ENCODE measurements around the gene TSPAN4. TPM values are rescaled to one million over a fixed set of nuclear protein-coding genes. Genes with fewer than 3 reads are reported as not detected.

Gene TSPAN4
- total and polyA plus RNA-seq, 7 donors: 11.4 to 38.5 (median 17.7) TPM

GRCh38 chr11:890794-891540 lies 48.3 kb downstream of the TSPAN4 start:
- H3K4me1 ChIP-seq: peaks cover 7% of the 10 kb centered on the region
- intact Hi-C loops (cut with DNase I): no loop called here
- no peaks in the 10 kb centered on the region for H3K36me3 ChIP-seq (ENCODE audit: insufficient read depth in 1 of 2, low read depth in 1 of 2)
- WGBS, 3 donors: 67 to 70% (median 67%) methylated on average over 20 to 27 of the region's 27 CpGs
- DNase-seq (no peak), ATAC-seq (no peak)
- no peak overlapping the region for H3K4me3 ChIP-seq
- no peak for TF ChIP-seq CTCF (IDR thresholded peaks at IDR 0.05)
- H3K9me3 ChIP-seq: no peaks in the 10 kb centered on the region
- H3K27me3 ChIP-seq (ENCODE audit: insufficient read depth in 3 of 3, low read length in 2 of 3): no peaks in the 10 kb centered on the region
- H3K27ac ChIP-seq: no peak overlapping the region

- TF ChIP-seq CTCF (IDR thresholded peaks at IDR 0.05): no peak
- Histone ChIP-seq H3K27me3 (ENCODE audit: insufficient read depth in 3 of 3, low read length in 2 of 3) (no peaks in the 10 kb centered on the region), H3K36me3 (ENCODE audit: insufficient read depth in 1 of 2, low read depth in 1 of 2) (peaks cover 0 to 5% of the 10 kb centered on the region in 2 donors), H3K27ac (no peak overlapping the region), H3K4me1 (peaks cover 5% of the 10 kb centered on the region), H3K4me3 (no peak overlapping the region), H3K9me3 (no peaks in the 10 kb centered on the region)
- 90 to 92% (median 91%) methylated on average over 12 to 13 of the region's 13 CpGs for WGBS, 3 donors
- ATAC-seq: no peak
- intact Hi-C loops (cut with DNase I): no loop called here
- no peak for DNase-seq
Observed at GRCh38 chr11:893008-893654, 50.5 kb downstream of the TSPAN4 start.

- Histone ChIP-seq H3K36me3 (ENCODE audit: insufficient read depth in 1 of 2, low read depth in 1 of 2) (peaks cover 2 to 20% of the 10 kb centered on the region in 2 donors), H3K4me1 (no peaks in the 10 kb centered on the region), H3K27me3 (ENCODE audit: insufficient read depth in 3 of 3, low read length in 2 of 3) (no peaks in the 10 kb centered on the region), H3K27ac (no peak overlapping the region), H3K9me3 (no peaks in the 10 kb centered on the region), H3K4me3 (no peak overlapping the region)
- WGBS, 3 donors: 53 to 78% (median 65%) methylated on average over 12 of the region's 12 CpGs
- peak; percentile 52 to 72 (median 64) for ATAC-seq
- TF ChIP-seq CTCF (IDR thresholded peaks at IDR 0.05): peak; percentile 17
- DNase-seq: no peak
- intact Hi-C loops (cut with DNase I): no loop called here
Observed at GRCh38 chr11:894575-895201, 52.0 kb downstream of the TSPAN4 start.

GRCh38 chr11:895331-896110 lies 52.9 kb downstream of the TSPAN4 start:
- H3K27ac ChIP-seq: no peak overlapping the region
- no peaks in the 10 kb centered on the region for H3K27me3 ChIP-seq (ENCODE audit: insufficient read depth in 3 of 3, low read length in 2 of 3)
- TF ChIP-seq CTCF (IDR thresholded peaks at IDR 0.05): no peak
- intact Hi-C loops (cut with DNase I): no loop called here
- no peak overlapping the region for H3K4me3 ChIP-seq
- WGBS, 3 donors: 83 to 86% (median 85%) methylated on average over 24 to 26 of the region's 26 CpGs
- H3K9me3 ChIP-seq: no peaks in the 10 kb centered on the region
- no peak for DNase-seq
- H3K4me1 ChIP-seq: no peaks in the 10 kb centered on the region
- ATAC-seq: no peak
- H3K36me3 ChIP-seq (ENCODE audit: insufficient read depth in 1 of 2, low read depth in 1 of 2): peaks cover 2 to 29% of the 10 kb centered on the region in 2 donors
